GM12878 (cell line): ENCODE results near the gene FOLR2. TPM values are rescaled to one million over a fixed set of nuclear protein-coding genes. Genes with fewer than 3 reads are reported as not detected.
A peak's percentile ranks its signal among the peaks of the same experiment; 100 is the strongest.

ENCODE experiments used
- ATAC-seq: fragments of 200-7000 bp; cut with Tn5 transposase; 3 replicates; pipeline ENCODE4 v1.9.1; 2020; ENCODE audit warnings: mild to moderate bottlenecking, moderate library complexity
- BruUV-seq: library from RNA; stranded (reverse); fragments of 400-500 nt; replicated peaks from 2 replicates; lab custom pipeline; 2021; lab: Mats Ljungman, UMichigan
- CTCF ChIA-PET: fragments of 300-600 bp; sonication (Branson Sonifier 250); formaldehyde crosslinking; extraction: SDS; loops from one replicate; lab custom pipeline; 2021; ENCODE audit warnings: inconsistent platforms; lab: Yijun Ruan, JAX
- POLR2A ChIA-PET: fragments of 350-600 bp; formaldehyde crosslinking; extraction: SDS; loops from one replicate; lab custom pipeline; 2021; ENCODE audit warnings: inconsistent platforms; lab: Charles Lee
- RAD21 ChIA-PET: fragments of 300-600 bp; sonication (Branson Sonifier 250); formaldehyde crosslinking; loops from one replicate; lab custom pipeline; 2023; ENCODE audit warnings: antibody characterized with exemption; ENCODE audit not compliant: unreplicated experiment; lab: Charles Lee
- SMC1A ChIA-PET: fragments of 300-600 bp; sonication (Branson Sonifier 250); formaldehyde crosslinking; loops from one replicate; lab custom pipeline; 2023; ENCODE audit not compliant: unreplicated experiment, uncharacterized antibody; lab: Charles Lee
- DNase-seq: peaks from one replicate; pipeline ENCODE4 v3.0.0-alpha.2; 2011; ENCODE audit warnings: low read depth, low spot score
- FAIRE-seq: peaks from 3 replicates; lab custom pipeline; 2011; peaks lifted over from hg19 to GRCh38; lab: Jason Lieb, UNC
- H2AFZ ChIP-seq: 2 replicates; pipeline ENCODE4 v1.6.0; 2011; ENCODE audit warnings: low read depth, low read length, control low read depth; ENCODE audit not compliant: control insufficient read depth
- H3K27ac ChIP-seq: 2 replicates; pipeline ENCODE4 v1.5.1; 2011; ENCODE audit warnings: control low read depth; ENCODE audit not compliant: control insufficient read depth, insufficient read depth
- H3K27me3 ChIP-seq, 2 experiments: replicated peaks in 1 of 2; 2 replicates each; pipeline versions ENCODE4 v1.6.0 to v1.6.1; 2011; ENCODE audit warnings: low read length in 1 of 2; ENCODE audit not compliant: control insufficient read depth in 2 of 2, insufficient read depth in 2 of 2
- H3K36me3 ChIP-seq, 2 experiments: 2 replicates each; pipeline ENCODE4 v1.5.1; 2011; ENCODE audit warnings: low read length in 1 of 2; ENCODE audit not compliant: control insufficient read depth in 2 of 2, insufficient read depth in 2 of 2
- H3K4me1 ChIP-seq: 2 replicates; pipeline ENCODE4 v1.6.1; 2011; ENCODE audit warnings: mild to moderate bottlenecking, low read length, moderate library complexity, mixed read lengths; ENCODE audit not compliant: control insufficient read depth, insufficient read depth
- H3K4me2 ChIP-seq: 2 replicates; pipeline ENCODE4 v1.6.0; 2011; ENCODE audit warnings: control low read depth; ENCODE audit not compliant: control insufficient read depth, insufficient read depth
- H3K4me3 ChIP-seq: fragments of 200-600 bp; sonication (generic); 2 replicates; pipeline ENCODE4 v1.5.1; 2016
- H3K79me2 ChIP-seq: 2 replicates; pipeline ENCODE4 v1.6.0; 2011; ENCODE audit warnings: low read length; ENCODE audit not compliant: control insufficient read depth, insufficient read depth
- H3K9ac ChIP-seq: 2 replicates; pipeline ENCODE4 v1.8.0; 2011; ENCODE audit warnings: low read length, control low read depth, mixed read lengths; ENCODE audit not compliant: control insufficient read depth, insufficient read depth
- H3K9me3 ChIP-seq: replicated peaks from 3 replicates; pipeline ENCODE4 v1.5.1; 2011; ENCODE audit warnings: mild to moderate bottlenecking, low read length; ENCODE audit not compliant: control insufficient read depth, insufficient read depth
- H4K20me1 ChIP-seq: 2 replicates; pipeline ENCODE4 v1.6.0; 2011; ENCODE audit not compliant: control insufficient read depth, insufficient read depth
- CHD4 ChIP-seq: fragments of 200-600 bp; sonication (generic); IDR thresholded peaks from 2 replicates; pipeline ENCODE4 v1.6.1; 2016; ENCODE audit warnings: mild to moderate bottlenecking
- KLF5 ChIP-seq: fragments of 450-650 bp; IDR thresholded peaks from 2 replicates; pipeline ENCODE4 v1.6.1; 2014; ENCODE audit warnings: mild to moderate bottlenecking; ENCODE audit not compliant: partially characterized antibody
- POLR2A ChIP-seq: IDR thresholded peaks from 2 replicates; pipeline ENCODE4 v1.6.1; 2011; ENCODE audit warnings: low read depth, mild to moderate bottlenecking, low read length
- POLR2AphosphoS2 ChIP-seq: IDR thresholded peaks from 2 replicates; pipeline ENCODE4 v1.6.1; 2011; ENCODE audit warnings: low read depth, mild to moderate bottlenecking, low read length, improper control_type of control experiment, moderate library complexity
- SMAD1 ChIP-seq: fragments of 450-650 bp; IDR thresholded peaks from 2 replicates; pipeline ENCODE4 v1.6.1; 2018; ENCODE audit warnings: mild to moderate bottlenecking, low read depth; ENCODE audit not compliant: partially characterized antibody
- ZNF622 ChIP-seq: fragments of 450-650 bp; IDR thresholded peaks from 2 replicates; pipeline ENCODE4 v1.6.1; 2017; ENCODE audit warnings: mild to moderate bottlenecking, inconsistent platforms
- WGBS: methylation state at CpG from one replicate; pipeline ENCODE4 v1.1.6; 2016; ENCODE audit warnings: low lambda C conversion rate; ENCODE audit not compliant: insufficient replicate concordance, insufficient coverage; ENCODE audit errors: missing lambda C conversion rate; 5-methylcytosine and 5-hydroxymethylcytosine counted together
- in situ Hi-C: fragments of 300-500 bp; cut with MboI; formaldehyde crosslinking; loops from 9 replicates; pipeline ENCODE4 v1.14.3; 2018; ENCODE audit warnings: mixed read lengths
- intact Hi-C: fragments of 100-400 bp; cut with micrococcal nuclease; formaldehyde crosslinking; loops from one replicate; pipeline ENCODE4 v1.14.2; 2022; ENCODE audit not compliant: unreplicated experiment
- polyA plus RNA-seq, 11 experiments: library from polyadenylated mRNA; depleted of rRNA in 4 of 11; unstranded in 6 of 11; stranded (reverse) in 5 of 11; fragments of >200 nt; fragmentation: Nextera tagmentation in 4 of 11; fragmentation: Illumina TruSeq in 1 of 11; extraction: Ambion mirVana in 4 of 11; extraction: Trizol in 1 of 11; gene quantifications; 1 replicate in 1 of 11; 2 replicates in 10 of 11; pipeline versions ENCODE4 v1.2.1 to v1.2.3, GENCODE V29; 2011 to 2016; ENCODE audit warnings: inconsistent platforms in 2 of 11, missing spikeins in 2 of 11, low read depth in 1 of 11
- total RNA-seq, 4 experiments: library from RNA; depleted of rRNA in 3 of 4; stranded (reverse); fragments of >200 nt in 3 of 4; fragmentation: Illumina TruSeq in 1 of 4; extraction: Trizol in 1 of 4; gene quantifications; 2 replicates each; pipeline versions ENCODE4 v1.2.1 to v1.2.3, GENCODE V29; 2013 to 2021
- TF ChIP-seq, protein P1 (sequence below): fragments of 450-650 bp; IDR thresholded peaks from 2 replicates; pipeline ENCODE4 v1.6.1; 2017; ENCODE audit warnings: mild to moderate bottlenecking, low read depth, inconsistent platforms; ENCODE audit not compliant: poor library complexity, severe bottlenecking
- TF ChIP-seq, protein P2 (sequence below): IDR thresholded peaks from 2 replicates; pipeline ENCODE4 v1.6.1; 2012; ENCODE audit warnings: low read depth, low read length, improper control_type of control experiment
- TF ChIP-seq, protein P3 (sequence below): fragments of 150-350 bp; IDR thresholded peaks from 2 replicates; pipeline ENCODE4 v1.6.1; 2016; ENCODE audit warnings: low read depth, low read length

The FOLR2 gene
- total and polyA plus RNA-seq, 10 of the 15 experiments (the other 5 are each of a cell fraction or from before 2014, with no cell fraction given), result 0.10 to 11.1 (median 1.9) TPM

DNA sequence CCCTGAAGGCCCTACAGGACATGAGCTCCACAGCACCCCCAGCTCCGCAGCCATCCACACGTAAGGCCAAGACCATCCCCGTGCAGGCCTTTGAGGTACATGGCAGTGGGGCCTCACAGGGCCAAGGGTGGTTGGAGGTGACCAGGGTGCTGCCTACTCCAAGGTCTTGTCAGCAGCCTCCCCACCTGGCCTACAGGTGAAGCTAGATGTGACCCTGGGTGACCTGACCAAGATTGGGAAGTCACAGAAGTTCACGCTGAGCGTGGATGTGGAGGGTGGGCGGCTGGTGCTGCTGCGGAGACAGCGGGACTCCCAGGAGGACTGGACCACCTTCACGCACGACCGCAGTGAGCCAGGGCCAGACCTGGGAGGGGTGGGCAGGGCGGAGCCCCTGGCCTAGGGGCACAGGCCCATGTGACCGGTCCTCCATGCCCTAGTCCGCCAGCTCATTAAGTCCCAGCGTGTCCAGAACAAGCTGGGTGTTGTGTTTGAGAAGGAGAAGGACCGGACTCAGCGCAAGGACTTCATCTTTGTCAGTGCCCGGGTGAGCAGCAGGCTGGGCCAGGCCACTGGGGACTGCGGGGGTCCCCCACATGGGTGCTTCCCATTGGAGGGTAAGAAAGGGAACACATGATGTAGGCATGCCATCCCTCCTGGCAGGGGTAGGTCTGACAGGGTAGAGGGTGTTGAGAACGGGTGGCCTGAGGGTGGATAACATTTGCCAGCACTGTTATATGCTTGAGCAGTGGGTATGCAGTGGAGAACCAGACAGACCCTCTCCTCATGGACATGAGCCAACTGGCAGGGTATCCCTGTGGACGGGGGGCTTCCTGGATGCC, 13.6 kb downstream of the FOLR2 start:
- FAIRE-seq (no peak), ATAC-seq (no peak), DNase-seq (no peak)
- H3K9ac ChIP-seq, result no peak overlapping the region
- H3K79me2 ChIP-seq, result peaks cover 14% of the 10 kb centered on the region
- peaks cover 8% of the 10 kb centered on the region for H3K4me1 ChIP-seq
- 92% methylated on average over 18 of the region's 21 CpGs for WGBS
- no peak overlapping the region for H3K4me2 ChIP-seq
- intact Hi-C loops, result no loop called here
- no TSS peak for BruUV-seq
- peaks cover 22 to 31% of the 10 kb centered on the region in 2 experiments; a peak in 3 of 4 replicates for H3K36me3 ChIP-seq
- in situ Hi-C loops, result no loop called here
- ChIA-PET RAD21 (no interaction called here), POLR2A (no interaction called here), CTCF (no interaction called here), SMC1A (no interaction called here)
- H3K27me3 ChIP-seq, result no peaks in the 10 kb centered on the region
- H3K27ac ChIP-seq, result no peak overlapping the region
- no peak overlapping the region for H3K4me3 ChIP-seq
- no peak overlapping the region for H2AFZ ChIP-seq
- no peak for TF ChIP-seq ZNF622
- peak; percentile 31; the same call in 1 of the 2 replicates for TF ChIP-seq POLR2A
- no peaks in the 10 kb centered on the region; the same call in 1 of the 2 replicates for H4K20me1 ChIP-seq
- H3K9me3 ChIP-seq, result no peaks in the 10 kb centered on the region

DNA sequence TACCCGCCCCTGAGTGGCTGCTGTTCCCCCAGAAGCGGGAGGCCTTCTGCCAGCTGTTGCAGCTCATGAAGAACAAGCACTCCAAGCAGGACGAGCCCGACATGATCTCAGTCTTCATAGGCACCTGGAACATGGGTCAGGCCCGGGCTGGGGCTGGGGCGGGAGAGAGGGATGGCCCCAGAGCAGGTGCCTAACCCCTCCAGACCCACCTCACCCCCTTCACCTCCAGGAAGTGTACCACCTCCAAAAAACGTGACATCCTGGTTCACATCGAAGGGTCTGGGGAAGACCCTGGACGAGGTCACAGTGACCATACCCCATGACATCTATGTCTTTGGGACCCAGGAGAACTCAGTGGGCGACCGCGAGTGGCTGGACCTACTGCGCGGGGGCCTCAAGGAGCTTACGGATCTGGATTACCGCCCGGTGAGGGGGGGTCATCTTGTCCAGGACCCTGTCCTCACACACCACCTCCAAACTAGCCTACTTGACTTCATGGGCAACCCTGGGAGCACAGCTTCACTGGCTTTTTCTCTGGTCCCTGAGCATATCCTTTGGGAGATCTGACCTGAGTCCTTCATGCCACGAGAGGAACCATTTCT, 14.3 kb downstream of the FOLR2 start:
- H3K27ac ChIP-seq, result no peak overlapping the region
- H3K27me3 ChIP-seq, result no peaks in the 10 kb centered on the region
- ChIA-PET RAD21 (no interaction called here), SMC1A (no interaction called here), POLR2A (no interaction called here), CTCF (no interaction called here)
- intact Hi-C loops, result no loop called here
- no peaks in the 10 kb centered on the region for H3K9me3 ChIP-seq
- peaks cover 4% of the 10 kb centered on the region for H3K4me1 ChIP-seq
- H3K79me2 ChIP-seq, result peaks cover 6% of the 10 kb centered on the region
- peaks cover 24 to 31% of the 10 kb centered on the region in 2 experiments; a peak in 3 of 4 replicates for H3K36me3 ChIP-seq
- DNase-seq (no peak), FAIRE-seq (no peak), ATAC-seq (no peak)
- BruUV-seq, result no TSS peak
- WGBS, result 91% methylated on average over 15 of the region's 18 CpGs
- no peak overlapping the region for H3K4me3 ChIP-seq
- no peak overlapping the region for H3K4me2 ChIP-seq
- no peak overlapping the region for H2AFZ ChIP-seq
- H4K20me1 ChIP-seq, result no peaks in the 10 kb centered on the region; the same call in 1 of the 2 replicates
- H3K9ac ChIP-seq, result no peak overlapping the region
- in situ Hi-C loops, result no loop called here
- TF ChIP-seq, protein P1, sequence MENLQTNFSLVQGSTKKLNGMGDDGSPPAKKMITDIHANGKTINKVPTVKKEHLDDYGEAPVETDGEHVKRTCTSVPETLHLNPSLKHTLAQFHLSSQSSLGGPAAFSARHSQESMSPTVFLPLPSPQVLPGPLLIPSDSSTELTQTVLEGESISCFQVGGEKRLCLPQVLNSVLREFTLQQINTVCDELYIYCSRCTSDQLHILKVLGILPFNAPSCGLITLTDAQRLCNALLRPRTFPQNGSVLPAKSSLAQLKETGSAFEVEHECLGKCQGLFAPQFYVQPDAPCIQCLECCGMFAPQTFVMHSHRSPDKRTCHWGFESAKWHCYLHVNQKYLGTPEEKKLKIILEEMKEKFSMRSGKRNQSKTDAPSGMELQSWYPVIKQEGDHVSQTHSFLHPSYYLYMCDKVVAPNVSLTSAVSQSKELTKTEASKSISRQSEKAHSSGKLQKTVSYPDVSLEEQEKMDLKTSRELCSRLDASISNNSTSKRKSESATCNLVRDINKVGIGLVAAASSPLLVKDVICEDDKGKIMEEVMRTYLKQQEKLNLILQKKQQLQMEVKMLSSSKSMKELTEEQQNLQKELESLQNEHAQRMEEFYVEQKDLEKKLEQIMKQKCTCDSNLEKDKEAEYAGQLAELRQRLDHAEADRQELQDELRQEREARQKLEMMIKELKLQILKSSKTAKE, result no peak
- TF ChIP-seq, protein P2, sequence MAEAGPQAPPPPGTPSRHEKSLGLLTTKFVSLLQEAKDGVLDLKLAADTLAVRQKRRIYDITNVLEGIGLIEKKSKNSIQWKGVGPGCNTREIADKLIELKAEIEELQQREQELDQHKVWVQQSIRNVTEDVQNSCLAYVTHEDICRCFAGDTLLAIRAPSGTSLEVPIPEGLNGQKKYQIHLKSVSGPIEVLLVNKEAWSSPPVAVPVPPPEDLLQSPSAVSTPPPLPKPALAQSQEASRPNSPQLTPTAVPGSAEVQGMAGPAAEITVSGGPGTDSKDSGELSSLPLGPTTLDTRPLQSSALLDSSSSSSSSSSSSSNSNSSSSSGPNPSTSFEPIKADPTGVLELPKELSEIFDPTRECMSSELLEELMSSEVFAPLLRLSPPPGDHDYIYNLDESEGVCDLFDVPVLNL, result no peak
- TF ChIP-seq CHD4, result no peak
- TF ChIP-seq, protein P3, sequence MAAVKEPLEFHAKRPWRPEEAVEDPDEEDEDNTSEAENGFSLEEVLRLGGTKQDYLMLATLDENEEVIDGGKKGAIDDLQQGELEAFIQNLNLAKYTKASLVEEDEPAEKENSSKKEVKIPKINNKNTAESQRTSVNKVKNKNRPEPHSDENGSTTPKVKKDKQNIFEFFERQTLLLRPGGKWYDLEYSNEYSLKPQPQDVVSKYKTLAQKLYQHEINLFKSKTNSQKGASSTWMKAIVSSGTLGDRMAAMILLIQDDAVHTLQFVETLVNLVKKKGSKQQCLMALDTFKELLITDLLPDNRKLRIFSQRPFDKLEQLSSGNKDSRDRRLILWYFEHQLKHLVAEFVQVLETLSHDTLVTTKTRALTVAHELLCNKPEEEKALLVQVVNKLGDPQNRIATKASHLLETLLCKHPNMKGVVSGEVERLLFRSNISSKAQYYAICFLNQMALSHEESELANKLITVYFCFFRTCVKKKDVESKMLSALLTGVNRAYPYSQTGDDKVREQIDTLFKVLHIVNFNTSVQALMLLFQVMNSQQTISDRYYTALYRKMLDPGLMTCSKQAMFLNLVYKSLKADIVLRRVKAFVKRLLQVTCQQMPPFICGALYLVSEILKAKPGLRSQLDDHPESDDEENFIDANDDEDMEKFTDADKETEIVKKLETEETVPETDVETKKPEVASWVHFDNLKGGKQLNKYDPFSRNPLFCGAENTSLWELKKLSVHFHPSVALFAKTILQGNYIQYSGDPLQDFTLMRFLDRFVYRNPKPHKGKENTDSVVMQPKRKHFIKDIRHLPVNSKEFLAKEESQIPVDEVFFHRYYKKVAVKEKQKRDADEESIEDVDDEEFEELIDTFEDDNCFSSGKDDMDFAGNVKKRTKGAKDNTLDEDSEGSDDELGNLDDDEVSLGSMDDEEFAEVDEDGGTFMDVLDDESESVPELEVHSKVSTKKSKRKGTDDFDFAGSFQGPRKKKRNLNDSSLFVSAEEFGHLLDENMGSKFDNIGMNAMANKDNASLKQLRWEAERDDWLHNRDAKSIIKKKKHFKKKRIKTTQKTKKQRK, result no peak
- TF ChIP-seq SMAD1, result no peak
- TF ChIP-seq POLR2AphosphoS2, result no peak
- no peak for TF ChIP-seq KLF5
